Loucy (cell line): Measurements from ENCODE around the gene CC2D2A.

ENCODE experiments used
- H2AFZ ChIP-seq: fragments of 200-600 bp; sonication (generic); 2 replicates; pipeline ENCODE4 v1.6.0; 2016; ENCODE audit warnings: antibody characterized with exemption, mild to moderate bottlenecking, low read length, moderate library complexity
- H3F3A ChIP-seq: fragments of 200-600 bp; 2 replicates; pipeline ENCODE4 v1.6.0; 2016; ENCODE audit warnings: antibody characterized with exemption, low read depth, mild to moderate bottlenecking
- H3K27me3 ChIP-seq: fragments of 200-600 bp; sonication (generic); 2 replicates; pipeline ENCODE4 v1.6.1; 2014; ENCODE audit warnings: low read length, mild to moderate bottlenecking; ENCODE audit not compliant: insufficient read depth, poor library complexity, severe bottlenecking
- H3K36me3 ChIP-seq: fragments of 200-600 bp; sonication (generic); 2 replicates; pipeline ENCODE4 v1.6.1; 2016; ENCODE audit warnings: low read length; ENCODE audit not compliant: insufficient read depth
- H3K4me1 ChIP-seq: fragments of 200-600 bp; sonication (generic); 2 replicates; pipeline ENCODE4 v1.5.1; 2014; ENCODE audit warnings: low read length, mild to moderate bottlenecking; ENCODE audit not compliant: insufficient read depth, poor library complexity, severe bottlenecking
- H3K4me2 ChIP-seq: fragments of 200-600 bp; sonication (generic); 2 replicates; pipeline ENCODE4 v1.6.0; 2014; ENCODE audit warnings: antibody characterized with exemption, low read length, low read depth, mild to moderate bottlenecking; ENCODE audit not compliant: poor library complexity, severe bottlenecking
- H3K4me3 ChIP-seq: fragments of 200-600 bp; sonication (generic); 2 replicates; pipeline ENCODE4 v1.5.1; 2014; ENCODE audit warnings: low read length, mild to moderate bottlenecking, mixed read lengths; ENCODE audit not compliant: poor library complexity, severe bottlenecking
- H3K79me2 ChIP-seq: fragments of 200-600 bp; sonication (generic); 2 replicates; pipeline ENCODE4 v1.6.1; 2014; ENCODE audit warnings: low read length; ENCODE audit not compliant: insufficient read depth
- H3K9ac ChIP-seq: fragments of 200-600 bp; sonication (generic); 2 replicates; pipeline ENCODE4 v1.6.0; 2014; ENCODE audit warnings: mild to moderate bottlenecking, low read depth, low read length, moderate library complexity; ENCODE audit not compliant: poor library complexity, severe bottlenecking
- H3K9me2 ChIP-seq: fragments of 200-600 bp; sonication (generic); replicated peaks from 2 replicates; pipeline ENCODE4 v1.6.1; 2016; ENCODE audit warnings: low read depth, low read length, mixed read lengths
- H3K9me3 ChIP-seq: fragments of 200-600 bp; sonication (generic); 2 replicates; pipeline ENCODE4 v1.6.1; 2014; ENCODE audit warnings: mild to moderate bottlenecking, antibody characterized with exemption, low read length, low read depth; ENCODE audit not compliant: insufficient read depth
- H4K20me1 ChIP-seq: fragments of 200-600 bp; sonication (generic); 2 replicates; pipeline ENCODE4 v1.6.0; 2014; ENCODE audit warnings: antibody characterized with exemption, low read length, mild to moderate bottlenecking; ENCODE audit not compliant: insufficient read depth, poor library complexity, severe bottlenecking
- EZH2phosphoT487 ChIP-seq: fragments of 200-600 bp; IDR thresholded peaks from 2 replicates; pipeline ENCODE4 v1.6.1; 2018; ENCODE audit warnings: antibody characterized with exemption, mild to moderate bottlenecking, moderate library complexity, borderline replicate concordance
- TF ChIP-seq, protein P1 (sequence below): fragments of 200-600 bp; sonication (generic); conservative IDR thresholded peaks from 2 replicates; pipeline ENCODE4 v1.5.1; 2014; ENCODE audit warnings: mild to moderate bottlenecking, antibody characterized with exemption, low read length

Gene CC2D2A

DNA sequence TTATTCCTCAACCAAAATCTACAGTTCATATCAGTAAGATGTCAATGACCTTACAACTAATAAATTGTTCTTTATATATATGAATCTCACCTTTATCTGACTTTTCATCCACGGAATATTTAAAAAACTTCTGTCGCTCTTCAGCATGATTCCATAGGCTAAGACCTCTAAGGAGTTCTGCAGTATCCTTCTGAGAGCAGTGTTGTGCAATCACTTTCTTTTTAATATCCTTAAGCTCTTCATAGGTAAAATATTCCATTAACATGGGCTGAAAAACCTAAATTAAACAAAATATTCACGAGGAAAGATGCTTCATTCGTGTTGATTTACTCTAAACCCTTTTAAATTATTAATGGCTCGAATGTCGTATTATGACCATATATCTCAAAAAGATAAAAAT is 168.7 kb downstream of the CC2D2A start:
- Histone ChIP-seq H3K9me3 (no peaks in the 10 kb centered on the region; the same call in 1 of the 2 replicates), H3K4me2 (no peak overlapping the region), H3K4me3 (no peak overlapping the region), H3K9ac (no peak overlapping the region), H3K27me3 (no peaks in the 10 kb centered on the region), H3K36me3 (peaks cover 65% of the 10 kb centered on the region), H4K20me1 (peaks cover 19% of the 10 kb centered on the region), H3K79me2 (peaks cover 46% of the 10 kb centered on the region), H3K9me2 (no peaks in the 10 kb centered on the region), H3K4me1 (no peaks in the 10 kb centered on the region), H2AFZ (no peak overlapping the region), H3F3A (no peaks in the 10 kb centered on the region)
- TF ChIP-seq, protein P1, sequence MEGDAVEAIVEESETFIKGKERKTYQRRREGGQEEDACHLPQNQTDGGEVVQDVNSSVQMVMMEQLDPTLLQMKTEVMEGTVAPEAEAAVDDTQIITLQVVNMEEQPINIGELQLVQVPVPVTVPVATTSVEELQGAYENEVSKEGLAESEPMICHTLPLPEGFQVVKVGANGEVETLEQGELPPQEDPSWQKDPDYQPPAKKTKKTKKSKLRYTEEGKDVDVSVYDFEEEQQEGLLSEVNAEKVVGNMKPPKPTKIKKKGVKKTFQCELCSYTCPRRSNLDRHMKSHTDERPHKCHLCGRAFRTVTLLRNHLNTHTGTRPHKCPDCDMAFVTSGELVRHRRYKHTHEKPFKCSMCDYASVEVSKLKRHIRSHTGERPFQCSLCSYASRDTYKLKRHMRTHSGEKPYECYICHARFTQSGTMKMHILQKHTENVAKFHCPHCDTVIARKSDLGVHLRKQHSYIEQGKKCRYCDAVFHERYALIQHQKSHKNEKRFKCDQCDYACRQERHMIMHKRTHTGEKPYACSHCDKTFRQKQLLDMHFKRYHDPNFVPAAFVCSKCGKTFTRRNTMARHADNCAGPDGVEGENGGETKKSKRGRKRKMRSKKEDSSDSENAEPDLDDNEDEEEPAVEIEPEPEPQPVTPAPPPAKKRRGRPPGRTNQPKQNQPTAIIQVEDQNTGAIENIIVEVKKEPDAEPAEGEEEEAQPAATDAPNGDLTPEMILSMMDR = no peak
- no peak for TF ChIP-seq EZH2phosphoT487

GRCh38 chr4:15648600-15648999 is 178.9 kb downstream of the CC2D2A start:
- H3K9ac ChIP-seq = peak overlapping the region; percentile 63
- H3K36me3 ChIP-seq = no peaks in the 10 kb centered on the region
- H3K27me3 ChIP-seq = no peaks in the 10 kb centered on the region
- H3K9me3 ChIP-seq = no peaks in the 10 kb centered on the region
- H3F3A ChIP-seq = peaks cover 4% of the 10 kb centered on the region; the same call in 1 of the 2 replicates
- H4K20me1 ChIP-seq = peaks cover 81% of the 10 kb centered on the region
- H3K9me2 ChIP-seq = no peaks in the 10 kb centered on the region
- peaks cover 96% of the 10 kb centered on the region for H3K79me2 ChIP-seq
- peak overlapping the region; percentile 77 for H3K4me3 ChIP-seq
- peak overlapping the region; percentile 93 for H3K4me2 ChIP-seq
- H3K4me1 ChIP-seq = peaks cover 72% of the 10 kb centered on the region
- TF ChIP-seq, protein P1 = no peak
- TF ChIP-seq EZH2phosphoT487 = no peak
- H2AFZ ChIP-seq = no peak overlapping the region

DNA sequence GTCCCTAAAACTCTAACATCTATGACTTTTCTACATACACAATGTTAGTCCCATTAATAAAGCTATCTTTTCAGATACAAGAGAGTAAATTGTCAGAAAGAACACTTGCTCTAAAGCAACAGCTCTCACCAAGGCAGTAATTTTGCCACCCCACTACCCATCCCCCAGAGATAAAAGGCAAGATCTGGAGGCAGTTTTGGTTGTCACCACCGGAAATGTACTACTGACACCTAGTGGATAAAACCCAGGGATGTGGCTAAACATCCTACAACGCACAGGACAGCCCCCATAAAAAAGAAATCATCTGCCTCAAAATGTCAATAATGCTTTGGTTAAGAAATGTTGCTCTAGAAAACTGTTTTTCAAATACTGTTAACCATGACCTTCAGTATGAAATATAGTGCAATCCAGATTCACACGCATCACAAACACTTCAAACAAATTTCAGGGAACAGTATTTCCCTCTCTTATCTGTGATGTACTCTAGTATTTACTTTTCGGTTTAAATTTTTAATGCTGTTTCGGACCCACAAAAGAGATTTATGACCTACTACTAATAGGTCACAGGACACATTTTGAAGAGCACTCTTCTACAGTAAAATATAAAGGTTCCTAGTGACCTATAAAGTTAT is 180.3 kb downstream of the CC2D2A start:
- peak overlapping the region; percentile 63 for H3K9ac ChIP-seq
- peaks cover 71% of the 10 kb centered on the region for H4K20me1 ChIP-seq
- H3F3A ChIP-seq = 0 out of 2 replicates have a peak, but pooled peaks cover 4% of the 10 kb centered on the region
- H3K79me2 ChIP-seq = peaks cover 94% of the 10 kb centered on the region
- H3K4me3 ChIP-seq = peak overlapping the region; percentile 77
- no peak overlapping the region for H2AFZ ChIP-seq
- no peaks in the 10 kb centered on the region for H3K9me2 ChIP-seq
- no peaks in the 10 kb centered on the region for H3K36me3 ChIP-seq
- peaks cover 64% of the 10 kb centered on the region for H3K4me1 ChIP-seq
- TF ChIP-seq EZH2phosphoT487 = no peak
- TF ChIP-seq, protein P1 = peak; percentile 90
- H3K27me3 ChIP-seq = no peaks in the 10 kb centered on the region
- H3K4me2 ChIP-seq = peak overlapping the region; percentile 93
- no peaks in the 10 kb centered on the region for H3K9me3 ChIP-seq
